WTC11 (cell line): ENCODE data around the gene CELF2. TPM values are rescaled to one million over a fixed set of nuclear protein-coding genes. Genes with fewer than 3 reads are reported as not detected.
A peak's percentile ranks its signal among the peaks of the same experiment; 100 is the strongest.

ENCODE experiments used
- ATAC-seq: fragments of 200-7000 bp; cut with Tn5 transposase; 2 replicates; pipeline ENCODE4 v1.10.0; 2021; ENCODE audit warnings: mild to moderate bottlenecking, moderate library complexity
- CTCF ChIA-PET: fragments of 300-600 bp; sonication (Branson Sonifier 250); formaldehyde crosslinking; loops from one replicate; lab custom pipeline; 2021; ENCODE audit warnings: antibody characterized with exemption; lab: Charles Lee
- POLR2A ChIA-PET: fragments of 350-600 bp; sonication (Branson Sonifier 250); formaldehyde crosslinking; loops from one replicate; lab custom pipeline; 2021; ENCODE audit warnings: antibody characterized with exemption; lab: Charles Lee
- DNase-seq: peaks from one replicate; pipeline ENCODE4 v3.0.0; 2021; ENCODE audit warnings: low spot score
- H3K27ac Mint-ChIP-seq: 2 replicates; pipeline ENCODE4 v1.8.0; 2021; ENCODE audit warnings: mixed read lengths
- H3K27me3 Mint-ChIP-seq: 2 replicates; pipeline ENCODE4 v1.8.0; 2021; ENCODE audit warnings: low read depth, mild to moderate bottlenecking, moderate library complexity, mixed read lengths
- H3K36me3 Mint-ChIP-seq: 2 replicates; pipeline ENCODE4 v1.8.0; 2021; ENCODE audit warnings: mixed read lengths
- H3K4me1 Mint-ChIP-seq: 2 replicates; pipeline ENCODE4 v1.8.0; 2022; ENCODE audit warnings: mixed read lengths
- H3K4me3 Mint-ChIP-seq: 2 replicates; pipeline ENCODE4 v1.8.0; 2021; ENCODE audit warnings: mild to moderate bottlenecking, moderate library complexity, mixed read lengths
- H3K9me3 Mint-ChIP-seq: 2 replicates; pipeline ENCODE4 v1.8.0; 2021; ENCODE audit warnings: mixed read lengths
- AFF4 ChIP-seq: sonication (generic); formaldehyde crosslinking; IDR thresholded peaks from 2 replicates; pipeline ENCODE4 v1.8.1; 2023; ENCODE audit warnings: mild to moderate bottlenecking, missing genetic modification reagents, borderline replicate concordance
- ATF1 ChIP-seq: sonication (generic); formaldehyde crosslinking; IDR thresholded peaks from 2 replicates; pipeline ENCODE4 v1.8.1; 2023; ENCODE audit warnings: mild to moderate bottlenecking, moderate library complexity, missing genetic modification reagents
- CREB1 ChIP-seq: sonication (generic); formaldehyde crosslinking; IDR thresholded peaks from 2 replicates; pipeline ENCODE4 v1.8.0; 2023; ENCODE audit warnings: mild to moderate bottlenecking, missing genetic modification reagents
- E2F1 ChIP-seq: sonication (generic); formaldehyde crosslinking; IDR thresholded peaks from 2 replicates; pipeline ENCODE4 v1.8.0; 2022; ENCODE audit warnings: mild to moderate bottlenecking, missing genetic modification reagents
- FOXP4 ChIP-seq: sonication (generic); formaldehyde crosslinking; IDR thresholded peaks from 2 replicates; pipeline ENCODE4 v1.8.0; 2022; ENCODE audit warnings: mild to moderate bottlenecking, missing genetic modification reagents
- GABPB1 ChIP-seq: sonication (generic); formaldehyde crosslinking; IDR thresholded peaks from 2 replicates; pipeline ENCODE4 v1.8.1; 2023; ENCODE audit warnings: mild to moderate bottlenecking, missing genetic modification reagents
- GTF2I ChIP-seq: fragments of 250-450 bp; sonication (Bioruptor Pico); conservative IDR thresholded peaks from 2 replicates; pipeline ENCODE4 v1.4.0; 2021; ENCODE audit warnings: mild to moderate bottlenecking
- HMGA2 ChIP-seq: fragments of 250-450 bp; sonication (Bioruptor Pico); IDR thresholded peaks from 2 replicates; pipeline ENCODE4 v1.4.0; 2021; ENCODE audit warnings: mild to moderate bottlenecking, moderate library complexity
- HMGXB4 ChIP-seq: sonication (generic); formaldehyde crosslinking; IDR thresholded peaks from 2 replicates; pipeline ENCODE4 v1.8.1; 2023; ENCODE audit warnings: mild to moderate bottlenecking, moderate library complexity, missing genetic modification reagents
- IRF1 ChIP-seq: sonication (generic); formaldehyde crosslinking; IDR thresholded peaks from 2 replicates; pipeline ENCODE4 v1.8.0; 2023; ENCODE audit warnings: missing genetic modification reagents
- JAZF1 ChIP-seq: fragments of 250-450 bp; sonication (Bioruptor Pico); IDR thresholded peaks from 2 replicates; pipeline ENCODE4 v1.9.0; 2021; ENCODE audit warnings: moderate library complexity, mild to moderate bottlenecking, inconsistent platforms
- KAT7 ChIP-seq: sonication (generic); formaldehyde crosslinking; IDR thresholded peaks from 2 replicates; pipeline ENCODE4 v1.8.1; 2023; ENCODE audit warnings: missing genetic modification reagents, mild to moderate bottlenecking, borderline replicate concordance
- MAX ChIP-seq: sonication (generic); formaldehyde crosslinking; IDR thresholded peaks from 2 replicates; pipeline ENCODE4 v1.8.0; 2022; ENCODE audit warnings: mild to moderate bottlenecking, missing genetic modification reagents
- NR1H2 ChIP-seq: sonication (generic); formaldehyde crosslinking; IDR thresholded peaks from 2 replicates; pipeline ENCODE4 v1.9.0; 2021; ENCODE audit warnings: mild to moderate bottlenecking, moderate library complexity, missing genetic modification reagents
- NR2C2 ChIP-seq: sonication (generic); formaldehyde crosslinking; IDR thresholded peaks from 2 replicates; pipeline ENCODE4 v1.8.0; 2022; ENCODE audit warnings: mild to moderate bottlenecking, missing genetic modification reagents
- PRRX2 ChIP-seq: fragments of 250-450 bp; sonication (Bioruptor Pico); IDR thresholded peaks from 2 replicates; pipeline ENCODE4 v1.8.0; 2021; ENCODE audit warnings: mild to moderate bottlenecking
- SMAD3 ChIP-seq: sonication (generic); formaldehyde crosslinking; IDR thresholded peaks from 2 replicates; pipeline ENCODE4 v1.8.0; 2022; ENCODE audit warnings: missing genetic modification reagents, mild to moderate bottlenecking, borderline replicate concordance
- SP1 ChIP-seq: sonication (generic); formaldehyde crosslinking; conservative IDR thresholded peaks from 2 replicates; pipeline ENCODE4 v1.8.1; 2022; ENCODE audit warnings: missing genetic modification reagents
- TEAD1 ChIP-seq: sonication (generic); formaldehyde crosslinking; IDR thresholded peaks from 2 replicates; pipeline ENCODE4 v1.8.0; 2022; ENCODE audit warnings: mild to moderate bottlenecking, missing genetic modification reagents
- TEAD4 ChIP-seq: sonication (generic); formaldehyde crosslinking; IDR thresholded peaks from 2 replicates; pipeline ENCODE4 v1.8.0; 2022; ENCODE audit warnings: mild to moderate bottlenecking, missing genetic modification reagents
- ZMAT4 ChIP-seq: fragments of 250-450 bp; sonication (Bioruptor Pico); IDR thresholded peaks from 2 replicates; pipeline ENCODE4 v1.9.0; 2021; ENCODE audit warnings: mild to moderate bottlenecking
- ZNF219 ChIP-seq: sonication (generic); formaldehyde crosslinking; IDR thresholded peaks from 2 replicates; pipeline ENCODE4 v1.8.0; 2023; ENCODE audit warnings: missing genetic modification reagents, mild to moderate bottlenecking, borderline replicate concordance
- ZNF281 ChIP-seq: sonication (generic); formaldehyde crosslinking; IDR thresholded peaks from 2 replicates; pipeline ENCODE4 v1.8.0; 2023; ENCODE audit warnings: mild to moderate bottlenecking, missing genetic modification reagents
- total RNA-seq: library from RNA; stranded (reverse); gene quantifications from 3 replicates; pipeline ENCODE4 v1.2.3, GENCODE V29; 2021

Gene CELF2
- total RNA-seq, 1 experiment from 2014 or later, result 24.6 TPM

- ChIA-PET CTCF (no interaction called here), POLR2A (interaction anchor here (0.7 kb wide), 1 partner anchor 18 kb away, joined by 5 read pairs; no protein-coding TSS in a partner anchor)
- TF ChIP-seq NR2C2, result no peak
- no peak for TF ChIP-seq TEAD4
- no peak for TF ChIP-seq NR1H2 (CRISPR knock-in tag)
- TF ChIP-seq HMGXB4 (CRISPR knock-in tag), result no peak
- no peak for TF ChIP-seq PRRX2 (CRISPR knock-in tag)
- TF ChIP-seq E2F1 (CRISPR knock-in tag), result no peak
- no peak for TF ChIP-seq ATF1
- TF ChIP-seq TEAD1 (CRISPR knock-in tag), result no peak
- TF ChIP-seq CREB1, result no peak
- TF ChIP-seq IRF1 (CRISPR knock-in tag), result no peak
- TF ChIP-seq GTF2I, result no peak
- TF ChIP-seq JAZF1, result no peak
- no peak for TF ChIP-seq FOXP4 (CRISPR knock-in tag)
- Mint-ChIP-seq H3K4me1 (peaks cover 22% of the 10 kb centered on the region), H3K27ac (no peak overlapping the region), H3K36me3 (no peaks in the 10 kb centered on the region), H3K9me3 (no peaks in the 10 kb centered on the region), H3K4me3 (no peak overlapping the region), H3K27me3 (no peaks in the 10 kb centered on the region)
- DNase-seq (no peak), ATAC-seq (no peak)
Measured at GRCh38 chr10:11212288-11213085, 194.8 kb downstream of the CELF2 start.

GRCh38 chr10:11213137-11213536 lies 195.5 kb downstream of the CELF2 start:
- Mint-ChIP-seq H3K27ac (no peak overlapping the region), H3K4me3 (no peak overlapping the region), H3K4me1 (peaks cover 19% of the 10 kb centered on the region)
- no peak for TF ChIP-seq NR1H2 (CRISPR knock-in tag)
- no peak for TF ChIP-seq AFF4 (CRISPR knock-in tag)
- TF ChIP-seq HMGA2 (CRISPR knock-in tag), result no peak
- TF ChIP-seq GABPB1 (CRISPR knock-in tag), result no peak
- no peak for TF ChIP-seq SP1
- no peak for TF ChIP-seq ZNF219 (CRISPR knock-in tag)
- no peak for TF ChIP-seq MAX (CRISPR knock-in tag)
- TF ChIP-seq ZNF281 (CRISPR knock-in tag), result no peak
- no peak for TF ChIP-seq ZMAT4 (CRISPR knock-in tag)
- TF ChIP-seq SMAD3 (CRISPR knock-in tag), result no peak
- TF ChIP-seq KAT7 (CRISPR knock-in tag), result no peak

More at GRCh38 chr10:11213137-11213536, 195.5 kb downstream of the CELF2 start:
- Mint-ChIP-seq H3K36me3 (no peaks in the 10 kb centered on the region), H3K9me3 (no peaks in the 10 kb centered on the region), H3K27me3 (no peaks in the 10 kb centered on the region)
- POLR2A ChIA-PET, result interaction anchor here (0.7 kb wide), 1 partner anchor 18 kb away, joined by 5 read pairs; no protein-coding TSS in a partner anchor
- CTCF ChIA-PET, result no interaction called here
- no peak for DNase-seq
- peak; percentile 26; the same call in 1 of the 2 replicates for ATAC-seq
